ENCODE measurements around the gene ITPKC. TPM values are rescaled to one million over a fixed set of nuclear protein-coding genes. Genes with fewer than 3 reads are reported as not detected.
"Not testable (repeated sequence)": the region's sequence is repeated elsewhere in the genome, so short reads cannot be mapped to it uniquely, and the experiment has no call there.

The ITPKC gene
- total RNA-seq, 1 donor from 2014 or later, result 6.5 TPM

- H3K4me1 Mint-ChIP-seq, result no peaks in the 10 kb centered on the region
- Histone ChIP-seq H4K20me1 (ENCODE audit: low read depth) (no peaks in the 10 kb centered on the region), H3K36me3 (no peaks in the 10 kb centered on the region), H3K4me3 (no peak overlapping the region), H3K27ac (no peak overlapping the region), H3K27me3 (no peaks in the 10 kb centered on the region), H3K9me3 (ENCODE audit: low read depth) (no peaks in the 10 kb centered on the region), H3F3A (ENCODE audit: low read depth) (no peaks in the 10 kb centered on the region), H2AFZ (replicated peaks) (no peak overlapping the region), H3K4me2 (no peak overlapping the region), H3K79me2 (ENCODE audit: low read depth) (no peaks in the 10 kb centered on the region), H3K4me1 (no peaks in the 10 kb centered on the region), H3K9ac (no peak overlapping the region)
- H3K27ac Mint-ChIP-seq, result no peak overlapping the region
- no peak for TF ChIP-seq EZH2 (IDR thresholded peaks at IDR 0.05)
- TF ChIP-seq EZH2phosphoT487 (IDR thresholded peaks at IDR 0.05), result no peak
- TF ChIP-seq CTCF (IDR thresholded peaks at IDR 0.05), result no peak
- H3K27me3 Mint-ChIP-seq (ENCODE audit: insufficient read depth, low read depth), result peaks cover 4% of the 10 kb centered on the region
- H3K36me3 Mint-ChIP-seq, result peaks cover 33% of the 10 kb centered on the region
- DNase-seq (ENCODE audit: low spot score), result no peak
- H3K4me3 Mint-ChIP-seq, result no peak overlapping the region
- no peaks in the 10 kb centered on the region for H3K9me3 Mint-ChIP-seq
Observed at GRCh38 chr19:40726279-40726678, 9.4 kb downstream of the ITPKC start.

GRCh38 chr19:40730065-40730464, 13.2 kb downstream of the ITPKC start:
- H3K4me1 ChIP-seq; H3K27ac Mint-ChIP-seq; H3K79me2 ChIP-seq (ENCODE audit: low read depth); H3K4me3 ChIP-seq; H3K27ac ChIP-seq; DNase-seq (ENCODE audit: low spot score); H2AFZ ChIP-seq (replicated peaks); H3K4me3 Mint-ChIP-seq; H4K20me1 ChIP-seq (ENCODE audit: low read depth); H3K9ac ChIP-seq; H3K4me1 Mint-ChIP-seq; H3K9me3 ChIP-seq (ENCODE audit: low read depth); H3K36me3 ChIP-seq; H3K4me2 ChIP-seq; H3F3A ChIP-seq (ENCODE audit: low read depth); H3K27me3 Mint-ChIP-seq (ENCODE audit: insufficient read depth, low read depth); H3K27me3 ChIP-seq; H3K9me3 Mint-ChIP-seq: not testable (repeated sequence)
- peaks cover 28% of the 10 kb centered on the region for H3K36me3 Mint-ChIP-seq

GRCh38 chr19:40732304-40732703, 15.4 kb downstream of the ITPKC start:
- H3K27ac Mint-ChIP-seq; H3K27me3 ChIP-seq; H4K20me1 ChIP-seq (ENCODE audit: low read depth); H3K9ac ChIP-seq; H3K4me2 ChIP-seq; H3K4me1 Mint-ChIP-seq; DNase-seq (ENCODE audit: low spot score); H2AFZ ChIP-seq (replicated peaks); H3K4me3 Mint-ChIP-seq; H3F3A ChIP-seq (ENCODE audit: low read depth); H3K9me3 Mint-ChIP-seq; H3K79me2 ChIP-seq (ENCODE audit: low read depth); H3K4me1 ChIP-seq; H3K27ac ChIP-seq; H3K4me3 ChIP-seq; H3K27me3 Mint-ChIP-seq (ENCODE audit: insufficient read depth, low read depth); H3K36me3 ChIP-seq; H3K9me3 ChIP-seq (ENCODE audit: low read depth): not testable (repeated sequence)
- peaks cover 27% of the 10 kb centered on the region for H3K36me3 Mint-ChIP-seq

- no peaks in the 10 kb centered on the region for H3K4me1 ChIP-seq
- H3F3A ChIP-seq (ENCODE audit: low read depth), result no peaks in the 10 kb centered on the region
- Mint-ChIP-seq H3K27ac (no peak overlapping the region), H3K9me3 (no peaks in the 10 kb centered on the region), H3K4me1 (no peaks in the 10 kb centered on the region), H3K4me3 (no peak overlapping the region), H3K27me3 (ENCODE audit: insufficient read depth, low read depth) (peaks cover 2% of the 10 kb centered on the region), H3K36me3 (peaks cover 27% of the 10 kb centered on the region)
- no peak overlapping the region for H3K4me3 ChIP-seq
- no peak overlapping the region for H2AFZ ChIP-seq (replicated peaks)
- TF ChIP-seq EZH2 (IDR thresholded peaks at IDR 0.05) (no peak), CTCF (IDR thresholded peaks at IDR 0.05) (no peak), EZH2phosphoT487 (IDR thresholded peaks at IDR 0.05) (no peak)
- H4K20me1 ChIP-seq (ENCODE audit: low read depth), result no peaks in the 10 kb centered on the region
- H3K9ac ChIP-seq, result no peak overlapping the region
- no peaks in the 10 kb centered on the region for H3K27me3 ChIP-seq
- no peaks in the 10 kb centered on the region for H3K9me3 ChIP-seq (ENCODE audit: low read depth)
- H3K36me3 ChIP-seq, result no peaks in the 10 kb centered on the region
- H3K4me2 ChIP-seq, result no peak overlapping the region
- H3K27ac ChIP-seq, result no peak overlapping the region
- no peak for DNase-seq (ENCODE audit: low spot score)
- H3K79me2 ChIP-seq (ENCODE audit: low read depth), result no peaks in the 10 kb centered on the region
Observed at GRCh38 chr19:40733149-40733548, 16.2 kb downstream of the ITPKC start.

Data from neural progenitor cell (in vitro differentiated cells).